ENCODE measurements around the gene CDK4. TPM values are rescaled to one million over a fixed set of nuclear protein-coding genes. Genes with fewer than 3 reads are reported as not detected.

The CDK4 gene
- total RNA-seq, 1 donor from 2014 or later, result 102 TPM

DNA sequence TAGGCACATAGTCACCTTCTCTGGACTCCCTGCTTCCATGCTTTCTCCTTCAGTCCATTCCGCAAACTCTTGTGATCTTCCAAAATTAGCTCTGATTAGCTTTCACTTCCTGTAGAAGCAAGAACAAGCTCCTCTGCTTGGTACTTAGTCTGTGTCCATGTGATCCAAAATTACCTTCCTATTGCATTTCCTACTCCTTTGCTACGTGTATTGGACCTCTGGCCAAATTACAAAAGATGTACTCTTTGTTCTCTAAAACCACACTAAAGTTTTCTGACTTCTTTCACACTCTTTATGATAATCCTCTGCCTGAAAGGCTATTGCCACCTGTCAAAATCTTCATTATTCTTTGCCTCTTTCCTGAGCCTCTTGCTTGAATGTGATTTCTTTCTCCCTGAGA is 29.7 kb upstream of the CDK4 start:
- no peak overlapping the region for H3K27ac ChIP-seq
- no peaks in the 10 kb centered on the region for H3K27me3 ChIP-seq
- intact Hi-C loops (cut with DNase I), result loop anchor here (2.0 kb wide), 1 partner anchor 57 kb away; no protein-coding TSS in a partner anchor
- H3K9me3 ChIP-seq, result no peaks in the 10 kb centered on the region
- no peak for DNase-seq (ENCODE audit: extremely low spot score in 2 of 2)
- peaks cover 21% of the 10 kb centered on the region for H3K4me1 ChIP-seq
- H3K4me3 ChIP-seq, result no peak overlapping the region
- TF ChIP-seq POLR2A (IDR thresholded peaks at IDR 0.05) (no peak), POLR2AphosphoS5 (IDR thresholded peaks at IDR 0.05; ENCODE audit: insufficient read depth in 1 of 2, low read depth in 1 of 2) (no peak)
- TF ChIP-seq, protein P1, sequence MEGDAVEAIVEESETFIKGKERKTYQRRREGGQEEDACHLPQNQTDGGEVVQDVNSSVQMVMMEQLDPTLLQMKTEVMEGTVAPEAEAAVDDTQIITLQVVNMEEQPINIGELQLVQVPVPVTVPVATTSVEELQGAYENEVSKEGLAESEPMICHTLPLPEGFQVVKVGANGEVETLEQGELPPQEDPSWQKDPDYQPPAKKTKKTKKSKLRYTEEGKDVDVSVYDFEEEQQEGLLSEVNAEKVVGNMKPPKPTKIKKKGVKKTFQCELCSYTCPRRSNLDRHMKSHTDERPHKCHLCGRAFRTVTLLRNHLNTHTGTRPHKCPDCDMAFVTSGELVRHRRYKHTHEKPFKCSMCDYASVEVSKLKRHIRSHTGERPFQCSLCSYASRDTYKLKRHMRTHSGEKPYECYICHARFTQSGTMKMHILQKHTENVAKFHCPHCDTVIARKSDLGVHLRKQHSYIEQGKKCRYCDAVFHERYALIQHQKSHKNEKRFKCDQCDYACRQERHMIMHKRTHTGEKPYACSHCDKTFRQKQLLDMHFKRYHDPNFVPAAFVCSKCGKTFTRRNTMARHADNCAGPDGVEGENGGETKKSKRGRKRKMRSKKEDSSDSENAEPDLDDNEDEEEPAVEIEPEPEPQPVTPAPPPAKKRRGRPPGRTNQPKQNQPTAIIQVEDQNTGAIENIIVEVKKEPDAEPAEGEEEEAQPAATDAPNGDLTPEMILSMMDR (IDR thresholded peaks at IDR 0.05), result no peak
- H3K36me3 ChIP-seq, result peaks cover 0 to 14% of the 10 kb centered on the region in 2 donors

DNA sequence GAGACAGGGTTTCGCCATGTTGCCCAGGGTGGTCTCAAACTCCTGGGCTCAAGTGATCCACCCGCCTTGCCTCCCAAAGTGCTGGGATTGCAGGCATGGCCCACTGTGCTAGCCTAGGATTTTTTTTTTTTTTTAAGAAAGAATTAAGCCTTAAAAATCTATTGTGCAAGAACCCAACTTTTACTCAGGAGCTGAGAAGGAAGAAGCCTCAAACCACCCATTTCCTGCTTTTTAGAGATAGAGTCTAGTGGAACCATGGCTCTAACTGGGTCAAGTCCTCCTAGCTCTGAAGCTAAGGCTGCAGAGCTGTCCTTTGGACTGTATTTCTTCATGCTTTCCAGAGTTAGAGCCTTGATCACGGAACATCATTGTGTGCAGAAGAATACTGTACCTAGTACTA is 29.1 kb upstream of the CDK4 start:
- TF ChIP-seq, protein P1 (IDR thresholded peaks at IDR 0.05), result no peak
- no peaks in the 10 kb centered on the region for H3K27me3 ChIP-seq
- DNase-seq (ENCODE audit: extremely low spot score in 2 of 2), result no peak
- no peaks in the 10 kb centered on the region for H3K9me3 ChIP-seq
- H3K27ac ChIP-seq, result no peak overlapping the region
- H3K4me1 ChIP-seq, result peaks cover 21% of the 10 kb centered on the region
- peaks cover 0 to 8% of the 10 kb centered on the region in 2 donors for H3K36me3 ChIP-seq
- H3K4me3 ChIP-seq, result no peak overlapping the region
- intact Hi-C loops (cut with DNase I), result no loop called here

DNA sequence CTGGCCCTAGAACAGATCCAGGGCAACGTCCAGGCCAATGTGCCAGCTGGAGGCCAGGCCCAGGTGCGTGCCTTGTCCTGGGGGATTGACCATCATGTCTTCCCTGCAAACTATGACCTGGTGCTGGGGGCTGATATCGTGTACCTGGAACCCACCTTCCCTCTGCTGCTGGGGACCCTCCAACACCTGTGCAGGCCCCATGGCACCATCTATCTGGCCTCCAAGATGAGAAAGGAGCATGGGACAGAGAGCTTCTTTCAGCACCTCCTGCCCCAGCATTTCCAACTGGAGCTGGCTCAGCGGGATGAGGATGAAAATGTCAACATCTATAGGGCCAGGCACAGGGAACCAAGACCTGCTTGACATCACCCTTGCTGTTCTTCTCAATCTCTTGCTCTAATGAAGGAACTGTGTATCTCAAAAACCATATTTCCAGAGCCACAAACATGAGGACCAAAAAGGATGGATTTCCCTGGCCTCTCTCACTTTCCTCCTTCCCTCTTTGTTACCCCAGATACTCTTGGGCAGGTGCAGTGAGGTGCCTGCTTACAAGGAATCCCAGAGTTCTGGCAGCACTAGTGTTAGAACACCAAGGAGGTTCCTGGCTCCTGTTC is 28.3 kb upstream of the CDK4 start:
- TF ChIP-seq POLR2AphosphoS5 (IDR thresholded peaks at IDR 0.05; ENCODE audit: insufficient read depth in 1 of 2, low read depth in 1 of 2) (no peak), POLR2A (IDR thresholded peaks at IDR 0.05) (no peak)
- TF ChIP-seq, protein P1 (IDR thresholded peaks at IDR 0.05), result no peak
- peaks cover 21% of the 10 kb centered on the region for H3K4me1 ChIP-seq
- H3K36me3 ChIP-seq, result no peaks in the 10 kb centered on the region
- no peak for DNase-seq (ENCODE audit: extremely low spot score in 2 of 2)
- H3K9me3 ChIP-seq, result no peaks in the 10 kb centered on the region
- H3K27ac ChIP-seq, result no peak overlapping the region
- H3K27me3 ChIP-seq, result no peaks in the 10 kb centered on the region
- intact Hi-C loops (cut with DNase I), result no loop called here
- H3K4me3 ChIP-seq, result no peak overlapping the region

DNA sequence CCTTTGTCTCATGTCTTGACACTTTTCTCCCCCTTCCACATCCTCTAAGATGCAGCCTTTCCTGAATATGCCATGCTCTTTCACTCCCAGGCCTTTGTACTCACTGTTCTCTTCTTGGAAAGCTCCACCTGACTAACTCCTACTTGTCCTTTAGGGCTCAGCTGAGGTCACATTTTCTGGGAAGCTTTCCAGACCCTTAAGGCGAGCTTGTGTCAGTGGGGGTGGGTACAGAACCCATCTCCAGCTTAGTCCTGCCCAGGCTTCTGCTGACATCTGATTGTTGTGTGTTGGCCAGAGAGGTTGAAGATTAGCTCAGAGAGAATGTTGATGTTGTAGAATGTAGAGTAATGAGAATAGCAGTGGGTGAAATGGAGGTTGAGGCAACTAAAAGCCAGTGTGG is 27.6 kb upstream of the CDK4 start:
- Histone ChIP-seq H3K27me3 (no peaks in the 10 kb centered on the region), H3K4me1 (peaks cover 21% of the 10 kb centered on the region), H3K9me3 (no peaks in the 10 kb centered on the region), H3K27ac (no peak overlapping the region), H3K36me3 (no peaks in the 10 kb centered on the region), H3K4me3 (no peak overlapping the region)
- TF ChIP-seq POLR2AphosphoS5 (IDR thresholded peaks at IDR 0.05; ENCODE audit: insufficient read depth in 1 of 2, low read depth in 1 of 2) (no peak), POLR2A (IDR thresholded peaks at IDR 0.05) (no peak)
- no peak for DNase-seq (ENCODE audit: extremely low spot score in 2 of 2)
- intact Hi-C loops (cut with DNase I), result loop anchor here (10.0 kb wide), 1 partner anchor 55 kb away; no protein-coding TSS in a partner anchor

DNA sequence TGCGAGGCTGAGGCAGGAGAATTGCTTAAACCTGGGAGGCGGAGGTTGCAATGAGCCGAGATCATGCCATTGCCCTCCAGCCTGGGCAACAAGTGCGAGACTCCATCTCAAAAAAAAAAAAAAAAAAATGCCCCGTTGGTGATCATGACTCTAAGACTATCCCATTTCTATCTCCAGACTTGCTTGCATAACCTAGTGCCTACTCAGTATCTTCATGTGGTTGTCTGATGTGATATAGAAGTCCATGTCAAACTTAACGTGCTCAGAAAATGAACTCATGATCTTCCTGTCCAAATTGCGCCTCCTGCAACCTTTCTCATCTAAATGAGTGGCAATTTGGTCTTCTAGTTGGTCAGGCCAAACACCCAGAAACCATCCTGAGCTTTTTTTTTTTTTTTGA is 25.8 kb upstream of the CDK4 start:
- Histone ChIP-seq H3K4me1 (peaks cover 16% of the 10 kb centered on the region), H3K27ac (no peak overlapping the region), H3K4me3 (no peak overlapping the region), H3K9me3 (no peaks in the 10 kb centered on the region), H3K27me3 (no peaks in the 10 kb centered on the region), H3K36me3 (no peaks in the 10 kb centered on the region)
- DNase-seq (ENCODE audit: extremely low spot score in 2 of 2), result no peak
- TF ChIP-seq POLR2AphosphoS5 (IDR thresholded peaks at IDR 0.05; ENCODE audit: insufficient read depth in 1 of 2, low read depth in 1 of 2) (no peak), POLR2A (IDR thresholded peaks at IDR 0.05) (no peak)
- TF ChIP-seq, protein P1 (IDR thresholded peaks at IDR 0.05), result no peak
- intact Hi-C loops (cut with DNase I), result loop anchor here (10.0 kb wide), 1 partner anchor 57 kb away; no protein-coding TSS in a partner anchor

Measured in vagina (tissue), 2 donors.